Testis (tissue), 3 donors: ENCODE results near the gene TSTD1. TPM values are rescaled to one million over a fixed set of nuclear protein-coding genes. Genes with fewer than 3 reads are reported as not detected.
"Not testable (repeated sequence)": the region's sequence is repeated elsewhere in the genome, so short reads cannot be mapped to it uniquely, and the experiment has no call there.

ENCODE experiments used
- DNase-seq: peaks from one replicate; pipeline ENCODE4 v3.0.0-alpha.2; 2019
- H3K27ac ChIP-seq, 2 donors: fragments of 200-600 bp; sonication (generic); one replicate each; pipeline ENCODE4 v1.5.1; 2019
- H3K27me3 ChIP-seq: fragments of 200-600 bp; sonication (generic); one replicate; pipeline ENCODE4 v1.5.1; 2019
- H3K36me3 ChIP-seq: fragments of 200-600 bp; sonication (generic); one replicate; pipeline ENCODE4 v1.5.1; 2017; ENCODE audit warnings: low read depth; ENCODE audit errors: missing control alignments
- H3K4me1 ChIP-seq: fragments of 200-600 bp; sonication (generic); one replicate; pipeline ENCODE4 v1.5.1; 2019
- H3K4me3 ChIP-seq, 2 donors: fragments of 200-600 bp; sonication (generic); one replicate each; pipeline ENCODE4 v1.5.1; 2017 to 2019
- H3K9me3 ChIP-seq: fragments of 200-600 bp; sonication (generic); one replicate; pipeline ENCODE4 v1.5.1; 2017
- CTCF ChIP-seq, 3 experiments: fragments of 450-650 bp in 2 of 3; fragments of 200-600 bp in 1 of 3; sonication (generic) in 1 of 3; IDR thresholded peaks; one replicate each; pipeline ENCODE4 v1.5.1; 2016 to 2019; ENCODE audit warnings: antibody characterized with exemption in 3 of 3, mild to moderate bottlenecking in 2 of 3, moderate library complexity in 1 of 3
- POLR2A ChIP-seq: fragments of 450-650 bp; IDR thresholded peaks from one replicate; pipeline ENCODE4 v1.6.1; 2017; ENCODE audit warnings: antibody characterized with exemption, mild to moderate bottlenecking, moderate library complexity
- WGBS, 2 donors: methylation state at CpG; one replicate each; pipeline ENCODE4 v1.1.5; 2018; 5-methylcytosine and 5-hydroxymethylcytosine counted together
- intact Hi-C: fragments of 100-400 bp; cut with DNase I; formaldehyde crosslinking; loops from one replicate; pipeline ENCODE4 v1.15.1; 2023; ENCODE audit warnings: low total_unique reads
- polyA plus RNA-seq: library from polyadenylated mRNA; stranded (reverse); fragments of 350-450 nt; fragmentation: Illumina TruSeq; extraction: RNeasy Lipid Tissue Mini Kit (QIAGEN cat#74804); gene quantifications from one replicate; pipeline ENCODE4 v1.2.3, GENCODE V29; 2014; ENCODE audit warnings: low read depth, low replicate concordance; ENCODE audit not compliant: insufficient read depth
- total RNA-seq, 2 donors: library from RNA; depleted of rRNA; stranded (reverse); fragments of >200 nt; gene quantifications; one replicate each; pipeline ENCODE4 v1.2.3, GENCODE V29; 2016

The TSTD1 gene
- total and polyA plus RNA-seq, 3 donors from 2014 or later: 52.2 to 103 (median 100) TPM

DNA sequence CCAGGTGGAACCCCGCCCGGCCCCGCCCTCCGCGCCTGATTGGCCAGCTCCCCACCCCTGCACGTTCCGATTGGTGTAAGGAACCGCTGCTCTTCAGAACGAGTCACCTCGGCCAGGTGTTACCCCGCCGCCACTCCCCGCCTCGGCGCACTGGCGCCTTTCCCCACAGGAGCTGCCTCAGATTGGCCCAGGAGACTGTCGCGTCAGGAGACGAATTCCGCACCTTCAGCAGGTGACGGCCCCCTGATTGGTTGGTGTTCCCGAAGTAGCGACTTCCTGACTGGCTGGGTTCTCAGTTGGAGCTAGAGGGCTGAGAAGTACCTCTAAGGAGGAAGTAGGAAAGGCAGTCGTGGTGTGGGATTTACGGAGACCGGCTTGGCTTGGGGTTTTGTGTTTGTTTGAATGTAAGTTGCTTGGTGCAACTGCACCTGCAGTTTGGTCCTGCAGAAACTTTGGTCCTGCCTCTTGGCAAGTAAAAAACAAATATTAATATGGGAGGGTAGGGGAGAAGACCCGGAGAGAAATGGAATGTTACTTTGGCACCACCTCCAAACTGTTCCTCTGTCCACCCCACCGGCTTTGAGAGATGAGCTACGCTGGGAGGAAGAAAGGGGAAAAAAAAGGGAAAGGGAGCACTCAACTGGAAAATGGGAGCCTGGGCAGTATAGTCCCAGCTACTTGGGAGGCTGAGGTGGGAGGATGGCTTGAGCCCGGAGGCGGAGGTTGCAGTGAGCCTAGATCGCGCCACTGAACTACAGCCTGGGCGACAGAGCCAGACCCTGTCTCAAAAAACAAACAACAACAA, 17.4 kb downstream of the TSTD1 start:
- H3K4me3 ChIP-seq: peak overlapping the region; percentile 59 to 74
- TF ChIP-seq POLR2A (no peak), CTCF (IDR thresholded peaks at IDR 0.05) (no peak)
- 10 to 16% methylated on average over 18 to 31 of the region's 34 CpGs for WGBS, 2 donors
- no peaks in the 10 kb centered on the region for H3K27me3 ChIP-seq
- intact Hi-C loops: no loop called here
- no peaks in the 10 kb centered on the region for H3K4me1 ChIP-seq
- H3K27ac ChIP-seq: peak overlapping the region; percentile 53 to 66
- peak; percentile 92 for DNase-seq
- no peaks in the 10 kb centered on the region for H3K36me3 ChIP-seq
- no peaks in the 10 kb centered on the region for H3K9me3 ChIP-seq

DNA sequence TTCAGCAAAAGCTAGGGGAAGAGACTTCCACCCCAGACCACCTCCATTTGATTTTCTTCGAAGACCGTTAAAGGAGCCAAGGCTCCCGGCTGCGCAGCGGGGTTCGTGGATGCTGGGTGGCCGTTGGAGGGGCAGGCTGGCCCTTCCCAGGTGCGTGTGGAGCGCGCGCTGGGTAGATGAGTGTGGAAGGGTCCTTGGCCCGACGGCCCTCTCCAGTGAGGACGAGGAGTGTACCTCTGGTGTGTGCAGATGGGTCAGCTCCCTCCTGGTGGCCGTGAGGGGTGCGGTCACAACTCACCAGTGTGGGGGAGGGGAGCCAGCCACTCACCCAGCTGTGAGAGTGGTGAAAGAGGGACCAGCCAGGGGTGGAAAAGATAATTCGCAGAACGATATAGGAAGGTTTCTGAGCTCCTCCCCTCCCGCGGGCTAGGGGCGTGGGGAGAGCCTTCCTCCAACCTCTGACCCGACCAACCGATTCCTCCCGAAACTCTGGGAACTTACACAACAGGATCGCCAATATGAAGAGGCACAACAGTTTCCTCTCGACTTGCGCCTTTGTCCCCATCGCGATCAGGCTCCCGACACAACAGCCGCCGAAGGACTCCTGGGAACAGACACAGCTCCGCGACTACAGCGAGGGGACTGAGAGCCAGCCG, 18.1 kb downstream of the TSTD1 start, which contains the start of gene F11R:
TSS of gene F11R (minus strand) at position 644 of the 656 bp plus-strand sequence. CDS start at position 565, 79 bp downstream.
- H3K27me3 ChIP-seq: no peaks in the 10 kb centered on the region
- WGBS, 2 donors: 3% methylated on average over 15 to 36 of the region's 36 CpGs

DNA sequence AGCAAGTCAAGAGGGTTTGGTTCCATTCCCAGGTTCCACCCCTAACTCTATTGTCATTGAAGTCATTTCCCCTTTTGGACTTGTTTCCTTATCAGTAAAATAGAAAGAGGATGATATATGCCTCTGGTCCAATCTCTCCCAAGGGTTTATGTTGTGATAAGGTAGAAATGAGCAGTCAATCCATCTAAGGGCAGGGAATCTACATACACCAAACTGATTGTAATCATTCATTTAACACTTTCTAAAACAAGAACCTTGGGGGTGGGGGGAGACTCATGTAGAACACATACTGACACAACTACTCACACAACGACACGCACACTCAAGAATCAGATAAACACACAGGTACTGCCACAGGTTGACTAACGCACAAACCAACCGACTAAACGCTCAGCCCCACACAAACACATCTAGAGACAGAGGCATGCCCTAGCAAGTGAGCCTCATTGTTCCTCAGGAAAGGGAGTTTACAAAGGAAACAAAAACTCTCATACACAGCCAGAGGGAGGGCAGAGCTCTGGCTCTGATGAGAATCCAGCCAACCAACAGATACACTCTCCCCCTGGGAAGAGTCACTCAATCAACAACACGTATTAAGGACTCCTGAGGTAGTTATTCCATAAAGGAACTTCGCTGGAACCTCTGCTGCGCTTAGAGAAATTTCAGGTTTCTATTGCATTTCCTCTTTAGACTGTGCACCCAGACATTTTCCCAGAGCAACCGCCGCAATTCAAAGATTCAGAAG, 18.8 kb downstream of the TSTD1 start:
- DNase-seq: no peak
- intact Hi-C loops: no loop called here
- Histone ChIP-seq H3K36me3 (no peaks in the 10 kb centered on the region), H3K9me3 (no peaks in the 10 kb centered on the region), H3K27me3 (no peaks in the 10 kb centered on the region), H3K27ac (peak overlapping the region; percentile 53 to 66), H3K4me1 (no peaks in the 10 kb centered on the region), H3K4me3 (peak overlapping the region; percentile 59 to 74)
- no peak for TF ChIP-seq POLR2A
- no peak for TF ChIP-seq CTCF (IDR thresholded peaks at IDR 0.05)
- WGBS, 2 donors: 13 to 17% methylated on average over 10 of the region's 10 CpGs

More for the DNA sequence above, 18.1 kb downstream of the TSTD1 start, which contains the start of gene F11R:
- no peak for TF ChIP-seq CTCF (IDR thresholded peaks at IDR 0.05)
- no peak for TF ChIP-seq POLR2A
- Histone ChIP-seq H3K27ac (peak within 1 kb of the TSS; percentile 53 to 66), H3K4me3 (peak within 1 kb of the TSS; percentile 59 to 74), H3K9me3 (no peaks in the 10 kb centered on the region), H3K4me1 (no peaks in the 10 kb centered on the region), H3K36me3 (no peaks in the 10 kb centered on the region)
- DNase-seq: peak; percentile 42
- intact Hi-C loops: no loop called here

DNA sequence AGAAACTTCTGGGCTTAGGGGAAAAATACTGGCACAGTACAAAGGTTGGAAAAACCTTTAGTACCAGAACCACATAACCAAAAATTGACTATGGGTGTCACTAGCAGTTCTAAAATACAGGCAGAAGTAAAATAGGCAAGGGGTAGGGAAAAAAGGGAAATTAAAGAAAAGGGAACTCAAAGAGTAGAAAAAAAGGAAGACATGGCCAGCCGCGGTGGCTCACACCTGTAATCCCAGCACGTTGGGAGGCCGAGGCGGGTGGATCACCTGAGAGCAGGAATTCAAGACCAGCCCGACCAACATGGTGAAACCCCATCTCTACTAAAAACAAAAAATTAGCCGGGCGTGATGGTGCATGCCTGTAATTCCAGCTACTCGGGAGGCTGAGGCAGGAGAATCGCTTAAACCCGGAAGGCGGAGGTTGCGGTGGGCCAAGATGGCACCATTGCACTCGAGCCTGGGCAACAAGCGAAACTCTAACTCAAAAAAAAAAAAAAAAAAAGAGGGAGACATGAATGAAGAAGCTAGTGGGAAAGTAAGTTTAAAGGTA, 19.6 kb downstream of the TSTD1 start:
- H3K4me3 ChIP-seq, DNase-seq: not testable (repeated sequence)

GRCh38 chr1:161018631-161018930, 20.2 kb downstream of the TSTD1 start:
- Histone ChIP-seq H3K27ac (peak overlapping the region in 1 of 2 donors; percentile 36), H3K4me1 (peaks cover under 1% of the 10 kb centered on the region), H3K27me3 (no peaks in the 10 kb centered on the region), H3K4me3 (no peak overlapping the region), H3K36me3 (no peaks in the 10 kb centered on the region), H3K9me3 (no peaks in the 10 kb centered on the region)
- intact Hi-C loops: no loop called here
- no peak for DNase-seq
- no peak for TF ChIP-seq POLR2A
- no peak for TF ChIP-seq CTCF (IDR thresholded peaks at IDR 0.05)
- 92 to 93% methylated on average over 1 of the region's 1 CpG for WGBS, 2 donors

More for the DNA sequence above, 19.6 kb downstream of the TSTD1 start:
- H3K4me1 ChIP-seq, H3K36me3 ChIP-seq, H3K27me3 ChIP-seq, H3K9me3 ChIP-seq, intact Hi-C loops: not testable (repeated sequence)
- peak overlapping the region in 1 of 2 donors; percentile 36 for H3K27ac ChIP-seq
- 86 to 89% methylated on average over 15 of the region's 15 CpGs for WGBS, 2 donors
